Liver (tissue), 9 donors: ENCODE measurements around the gene ARRDC1. TPM values are rescaled to one million over a fixed set of nuclear protein-coding genes. Genes with fewer than 3 reads are reported as not detected.

Experiments used
- DNase-seq: peaks from one replicate; pipeline ENCODE4 v3.0.0-alpha.2; 2017; ENCODE audit warnings: low spot score
- H3K27ac ChIP-seq, 2 donors: one replicate each; pipeline ENCODE4 v1.7.0; 2013; ENCODE audit warnings: inconsistent platforms in 2 of 2, low read length in 2 of 2, control low read depth in 1 of 2, low read depth in 1 of 2, mild to moderate bottlenecking in 1 of 2
- H3K27me3 ChIP-seq, 4 donors: one replicate each; pipeline versions ENCODE4 v1.6.1 to v1.7.0; 2013; ENCODE audit warnings: low read length in 3 of 4, inconsistent platforms in 1 of 4, mild to moderate bottlenecking in 1 of 4, moderate library complexity in 1 of 4; ENCODE audit not compliant: control insufficient read depth in 4 of 4, insufficient read depth in 4 of 4
- H3K36me3 ChIP-seq, 4 donors: one replicate each; pipeline versions ENCODE4 v1.6.1 to v1.7.0; 2013; ENCODE audit warnings: low read length in 3 of 4, mild to moderate bottlenecking in 3 of 4, low read depth in 1 of 4, moderate library complexity in 1 of 4; ENCODE audit not compliant: control insufficient read depth in 4 of 4, insufficient read depth in 3 of 4
- H3K4me1 ChIP-seq, 4 donors: one replicate each; pipeline versions ENCODE4 v1.6.1 to v1.7.0; 2013; ENCODE audit warnings: low read length in 3 of 4, mild to moderate bottlenecking in 3 of 4, moderate library complexity in 1 of 4; ENCODE audit not compliant: control insufficient read depth in 4 of 4, insufficient read depth in 4 of 4
- H3K4me3 ChIP-seq, 3 donors: one replicate each; pipeline versions ENCODE4 v1.6.1 to v1.7.0; 2013; ENCODE audit warnings: low read length in 3 of 3, control low read depth in 1 of 3, low read depth in 1 of 3, mild to moderate bottlenecking in 1 of 3
- H3K9ac ChIP-seq, 2 donors: one replicate each; pipeline ENCODE4 v1.7.0; 2013; ENCODE audit warnings: low read length in 2 of 2, mild to moderate bottlenecking in 2 of 2, moderate library complexity in 2 of 2, control low read depth in 1 of 2, low read depth in 1 of 2
- H3K9me3 ChIP-seq, 4 donors: one replicate each; pipeline versions ENCODE4 v1.6.1 to v1.7.0; 2013; ENCODE audit warnings: low read length in 3 of 4; ENCODE audit not compliant: control insufficient read depth in 4 of 4
- EGR1 ChIP-seq, 2 donors: IDR thresholded peaks; 2 replicates each; pipeline ENCODE4 v1.6.1; 2016 to 2018; ENCODE audit warnings: antibody characterized with exemption in 2 of 2, low read depth in 2 of 2
- FOXA1 ChIP-seq: IDR thresholded peaks from 2 replicates; pipeline ENCODE4 v1.6.1; 2016; ENCODE audit warnings: antibody characterized with exemption
- GABPA ChIP-seq, 2 donors: IDR thresholded peaks in 1 of 2; conservative IDR thresholded peaks in 1 of 2; 2 replicates each; pipeline ENCODE4 v1.6.1; 2016; ENCODE audit warnings: antibody characterized with exemption in 2 of 2, mild to moderate bottlenecking in 1 of 2, moderate library complexity in 1 of 2
- HNF4A ChIP-seq, 2 donors: conservative IDR thresholded peaks; 2 replicates each; pipeline ENCODE4 v1.6.1; 2016; ENCODE audit warnings: antibody characterized with exemption in 2 of 2, mild to moderate bottlenecking in 2 of 2
- HNF4G ChIP-seq: IDR thresholded peaks from 2 replicates; pipeline ENCODE4 v1.6.1; 2016; ENCODE audit warnings: antibody characterized with exemption
- JUND ChIP-seq, 2 donors: IDR thresholded peaks; 2 replicates each; pipeline ENCODE4 v1.6.1; 2016; ENCODE audit warnings: antibody characterized with exemption in 2 of 2
- NR2F2 ChIP-seq: IDR thresholded peaks from 2 replicates; pipeline ENCODE4 v1.6.1; 2016; ENCODE audit warnings: antibody characterized with exemption
- RAD21 ChIP-seq, 2 donors: IDR thresholded peaks; 2 replicates each; pipeline ENCODE4 v1.6.1; 2016; ENCODE audit warnings: antibody characterized with exemption in 2 of 2, mild to moderate bottlenecking in 2 of 2
- RXRA ChIP-seq, 2 donors: IDR thresholded peaks; 2 replicates each; pipeline ENCODE4 v1.6.1; 2017 to 2018; ENCODE audit warnings: antibody characterized with exemption in 2 of 2, mild to moderate bottlenecking in 1 of 2
- SP1 ChIP-seq: IDR thresholded peaks from 2 replicates; pipeline ENCODE4 v1.6.1; 2018; ENCODE audit warnings: antibody characterized with exemption, mild to moderate bottlenecking
- TAF1 ChIP-seq: conservative IDR thresholded peaks from 2 replicates; pipeline ENCODE4 v1.6.1; 2016; ENCODE audit warnings: antibody characterized with exemption, mild to moderate bottlenecking
- YY1 ChIP-seq: IDR thresholded peaks from 2 replicates; pipeline ENCODE4 v1.6.1; 2016; ENCODE audit warnings: antibody characterized with exemption, mild to moderate bottlenecking
- WGBS: extraction: QIAGEN DNeasy Blood & Tissue Kit; methylation state at CpG from one replicate; pipeline ENCODE4 v1.1.7; 2013; 5-methylcytosine and 5-hydroxymethylcytosine counted together
- polyA plus RNA-seq, 2 donors: library from polyadenylated mRNA; stranded (reverse) in 1 of 2; unstranded in 1 of 2; fragments of 200-250 nt in 1 of 2; fragments of >200 nt in 1 of 2; fragmentation: Nextera tagmentation in 1 of 2; extraction: Ambion mirVana in 1 of 2; gene quantifications; one replicate each; pipeline versions ENCODE4 v1.2.1 to v1.2.3, GENCODE V29; 2013 to 2015
- total RNA-seq, 2 donors: library from RNA; depleted of rRNA; stranded (reverse); fragments of >200 nt; gene quantifications; one replicate each; pipeline ENCODE4 v1.2.3, GENCODE V29; 2014
- TF ChIP-seq, protein P1 (sequence below): IDR thresholded peaks from 2 replicates; pipeline ENCODE4 v1.6.1; 2016; ENCODE audit warnings: antibody characterized with exemption
- TF ChIP-seq, protein P2 (sequence below): IDR thresholded peaks from 2 replicates; pipeline ENCODE4 v1.6.1; 2016; ENCODE audit warnings: antibody characterized with exemption
- TF ChIP-seq, protein P3 (sequence below): IDR thresholded peaks from 2 replicates; pipeline ENCODE4 v1.6.1; 2016; ENCODE audit warnings: antibody characterized with exemption, mild to moderate bottlenecking
- TF ChIP-seq, protein P4 (sequence below): fragments of 150-350 bp; IDR thresholded peaks from 2 replicates; pipeline ENCODE4 v1.5.1; 2017; ENCODE audit warnings: improper control_type of control experiment, low read depth, low read length; ENCODE audit not compliant: missing input control
- TF ChIP-seq, protein P5 (sequence below): IDR thresholded peaks from 2 replicates; pipeline ENCODE4 v1.6.1; 2016; ENCODE audit warnings: antibody characterized with exemption
- donor health status: healthy.
- donor health status: healthy.
- donor health status: healthy.
- donor health status: healthy.
- donor health status: healthy.

ARRDC1 gene
- total and polyA plus RNA-seq, 4 donors, result 9.8 to 31.6 (median 23.4) TPM

DNA sequence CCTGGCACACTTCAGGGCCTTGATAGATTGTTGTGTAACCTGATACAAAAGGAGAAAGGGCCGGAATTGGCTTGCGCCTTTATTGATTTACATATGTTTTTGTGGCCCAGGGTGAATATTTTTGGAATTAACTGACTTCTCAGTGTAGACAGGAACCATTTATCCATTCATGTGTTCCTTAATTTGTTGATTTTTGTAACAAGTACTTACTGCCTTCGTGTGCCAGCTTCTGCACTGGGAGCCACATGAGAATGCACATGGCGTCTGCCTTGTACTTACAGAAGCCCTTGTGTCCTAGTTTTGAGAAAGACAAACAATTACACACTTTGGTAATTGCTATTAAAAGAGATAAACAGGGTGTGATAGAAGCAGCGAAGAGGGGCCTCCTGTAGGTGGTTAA lies 39.7 kb downstream of the ARRDC1 start (continued):
- TF ChIP-seq SP1, result no peak
- TF ChIP-seq RXRA (IDR thresholded peaks at IDR 0.05), result no peak
- no peak for TF ChIP-seq YY1
- TF ChIP-seq, protein P1, sequence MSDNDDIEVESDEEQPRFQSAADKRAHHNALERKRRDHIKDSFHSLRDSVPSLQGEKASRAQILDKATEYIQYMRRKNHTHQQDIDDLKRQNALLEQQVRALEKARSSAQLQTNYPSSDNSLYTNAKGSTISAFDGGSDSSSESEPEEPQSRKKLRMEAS, result no peak

DNA sequence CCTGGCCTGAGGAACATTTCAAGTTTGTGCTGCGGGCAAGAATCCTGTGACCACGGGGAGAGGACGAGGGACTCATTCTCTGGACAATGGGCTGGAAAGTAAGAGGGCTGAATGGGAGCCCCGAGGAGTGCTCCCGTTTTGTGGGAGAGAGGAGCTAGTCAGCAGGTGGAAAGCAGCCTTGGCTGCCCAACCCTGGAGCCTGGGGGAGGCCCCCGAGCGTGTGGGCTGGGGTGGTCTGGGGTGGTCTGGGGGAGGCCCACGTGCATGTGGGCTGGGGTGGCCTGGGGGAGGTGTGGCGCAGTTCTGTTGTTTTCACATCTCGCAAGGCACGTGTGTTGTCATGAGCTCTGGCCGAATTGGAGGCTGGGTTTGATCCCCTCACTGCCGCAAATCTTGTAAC lies 40.9 kb downstream of the ARRDC1 start:
- Histone ChIP-seq H3K4me3 (no peak overlapping the region), H3K27me3 (no peaks in the 10 kb centered on the region), H3K9me3 (no peaks in the 10 kb centered on the region), H3K27ac (no peak overlapping the region), H3K36me3 (peaks cover 0 to 6% (median 1%) of the 10 kb centered on the region in 4 donors), H3K9ac (no peak overlapping the region), H3K4me1 (no peaks in the 10 kb centered on the region)
- WGBS, result 95% methylated on average over 13 of the region's 13 CpGs
- TF ChIP-seq, protein P2, sequence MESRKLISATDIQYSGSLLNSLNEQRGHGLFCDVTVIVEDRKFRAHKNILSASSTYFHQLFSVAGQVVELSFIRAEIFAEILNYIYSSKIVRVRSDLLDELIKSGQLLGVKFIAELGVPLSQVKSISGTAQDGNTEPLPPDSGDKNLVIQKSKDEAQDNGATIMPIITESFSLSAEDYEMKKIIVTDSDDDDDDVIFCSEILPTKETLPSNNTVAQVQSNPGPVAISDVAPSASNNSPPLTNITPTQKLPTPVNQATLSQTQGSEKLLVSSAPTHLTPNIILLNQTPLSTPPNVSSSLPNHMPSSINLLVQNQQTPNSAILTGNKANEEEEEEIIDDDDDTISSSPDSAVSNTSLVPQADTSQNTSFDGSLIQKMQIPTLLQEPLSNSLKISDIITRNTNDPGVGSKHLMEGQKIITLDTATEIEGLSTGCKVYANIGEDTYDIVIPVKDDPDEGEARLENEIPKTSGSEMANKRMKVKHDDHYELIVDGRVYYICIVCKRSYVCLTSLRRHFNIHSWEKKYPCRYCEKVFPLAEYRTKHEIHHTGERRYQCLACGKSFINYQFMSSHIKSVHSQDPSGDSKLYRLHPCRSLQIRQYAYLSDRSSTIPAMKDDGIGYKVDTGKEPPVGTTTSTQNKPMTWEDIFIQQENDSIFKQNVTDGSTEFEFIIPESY, result no peak
- TF ChIP-seq JUND (IDR thresholded peaks at IDR 0.05) (no peak), RAD21 (IDR thresholded peaks at IDR 0.05) (no peak), HNF4A (conservative IDR thresholded peaks at IDR 0.05) (no peak), EGR1 (IDR thresholded peaks at IDR 0.05; ENCODE audit: low read depth in 2 of 2) (no peak), HNF4G (no peak), FOXA1 (no peak), RXRA (IDR thresholded peaks at IDR 0.05) (no peak), TAF1 (no peak), NR2F2 (no peak), GABPA (IDR thresholded peaks at IDR 0.05 in 1 of 2, conservative IDR thresholded peaks at IDR 0.05 in 1 of 2) (no peak)
- TF ChIP-seq, protein P1, result no peak
- TF ChIP-seq, protein P3, sequence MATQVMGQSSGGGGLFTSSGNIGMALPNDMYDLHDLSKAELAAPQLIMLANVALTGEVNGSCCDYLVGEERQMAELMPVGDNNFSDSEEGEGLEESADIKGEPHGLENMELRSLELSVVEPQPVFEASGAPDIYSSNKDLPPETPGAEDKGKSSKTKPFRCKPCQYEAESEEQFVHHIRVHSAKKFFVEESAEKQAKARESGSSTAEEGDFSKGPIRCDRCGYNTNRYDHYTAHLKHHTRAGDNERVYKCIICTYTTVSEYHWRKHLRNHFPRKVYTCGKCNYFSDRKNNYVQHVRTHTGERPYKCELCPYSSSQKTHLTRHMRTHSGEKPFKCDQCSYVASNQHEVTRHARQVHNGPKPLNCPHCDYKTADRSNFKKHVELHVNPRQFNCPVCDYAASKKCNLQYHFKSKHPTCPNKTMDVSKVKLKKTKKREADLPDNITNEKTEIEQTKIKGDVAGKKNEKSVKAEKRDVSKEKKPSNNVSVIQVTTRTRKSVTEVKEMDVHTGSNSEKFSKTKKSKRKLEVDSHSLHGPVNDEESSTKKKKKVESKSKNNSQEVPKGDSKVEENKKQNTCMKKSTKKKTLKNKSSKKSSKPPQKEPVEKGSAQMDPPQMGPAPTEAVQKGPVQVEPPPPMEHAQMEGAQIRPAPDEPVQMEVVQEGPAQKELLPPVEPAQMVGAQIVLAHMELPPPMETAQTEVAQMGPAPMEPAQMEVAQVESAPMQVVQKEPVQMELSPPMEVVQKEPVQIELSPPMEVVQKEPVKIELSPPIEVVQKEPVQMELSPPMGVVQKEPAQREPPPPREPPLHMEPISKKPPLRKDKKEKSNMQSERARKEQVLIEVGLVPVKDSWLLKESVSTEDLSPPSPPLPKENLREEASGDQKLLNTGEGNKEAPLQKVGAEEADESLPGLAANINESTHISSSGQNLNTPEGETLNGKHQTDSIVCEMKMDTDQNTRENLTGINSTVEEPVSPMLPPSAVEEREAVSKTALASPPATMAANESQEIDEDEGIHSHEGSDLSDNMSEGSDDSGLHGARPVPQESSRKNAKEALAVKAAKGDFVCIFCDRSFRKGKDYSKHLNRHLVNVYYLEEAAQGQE, result no peak
- TF ChIP-seq, protein P4, sequence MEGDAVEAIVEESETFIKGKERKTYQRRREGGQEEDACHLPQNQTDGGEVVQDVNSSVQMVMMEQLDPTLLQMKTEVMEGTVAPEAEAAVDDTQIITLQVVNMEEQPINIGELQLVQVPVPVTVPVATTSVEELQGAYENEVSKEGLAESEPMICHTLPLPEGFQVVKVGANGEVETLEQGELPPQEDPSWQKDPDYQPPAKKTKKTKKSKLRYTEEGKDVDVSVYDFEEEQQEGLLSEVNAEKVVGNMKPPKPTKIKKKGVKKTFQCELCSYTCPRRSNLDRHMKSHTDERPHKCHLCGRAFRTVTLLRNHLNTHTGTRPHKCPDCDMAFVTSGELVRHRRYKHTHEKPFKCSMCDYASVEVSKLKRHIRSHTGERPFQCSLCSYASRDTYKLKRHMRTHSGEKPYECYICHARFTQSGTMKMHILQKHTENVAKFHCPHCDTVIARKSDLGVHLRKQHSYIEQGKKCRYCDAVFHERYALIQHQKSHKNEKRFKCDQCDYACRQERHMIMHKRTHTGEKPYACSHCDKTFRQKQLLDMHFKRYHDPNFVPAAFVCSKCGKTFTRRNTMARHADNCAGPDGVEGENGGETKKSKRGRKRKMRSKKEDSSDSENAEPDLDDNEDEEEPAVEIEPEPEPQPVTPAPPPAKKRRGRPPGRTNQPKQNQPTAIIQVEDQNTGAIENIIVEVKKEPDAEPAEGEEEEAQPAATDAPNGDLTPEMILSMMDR, result no peak
- TF ChIP-seq, protein P5, sequence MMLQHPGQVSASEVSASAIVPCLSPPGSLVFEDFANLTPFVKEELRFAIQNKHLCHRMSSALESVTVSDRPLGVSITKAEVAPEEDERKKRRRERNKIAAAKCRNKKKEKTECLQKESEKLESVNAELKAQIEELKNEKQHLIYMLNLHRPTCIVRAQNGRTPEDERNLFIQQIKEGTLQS, result no peak
- DNase-seq, result no peak
